ENCODE data around the gene STON2. TPM values are rescaled to one million over a fixed set of nuclear protein-coding genes. Genes with fewer than 3 reads are reported as not detected.

The STON2 gene
- total and polyA plus RNA-seq, 2 of the 8 experiments (the other 6 are each of a cell fraction or from before 2014, with no cell fraction given), result 8.9 to 50.0 TPM

- 0 out of 4 replicates have a peak, but pooled peaks cover 0 to 6% of the 10 kb centered on the region in 2 experiments for H3K79me2 ChIP-seq (ENCODE audit: control insufficient read depth in 1 of 2, insufficient read depth in 2 of 2, low read length in 2 of 2)
- no peak for DNase-seq (ENCODE audit: low read depth in 1 of 2, low spot score in 2 of 2)
- H2BK12ac ChIP-seq (ENCODE audit: low read depth, low read length), result no peak overlapping the region
- no peak overlapping the region for H2AFZ ChIP-seq (ENCODE audit: low read length)
- H3K9me3 ChIP-seq (ENCODE audit: insufficient read depth in 2 of 2, low read depth in 1 of 2, low read length in 1 of 2), result no peaks in the 10 kb centered on the region
- 86% methylated on average over 2 of the region's 2 CpGs; no CpG with 5 or more reads in 1 of the 2 experiments for WGBS, 2 experiments (ENCODE audit: extremely low coverage in 1 of 2, insufficient coverage in 1 of 2, insufficient read length in 1 of 2, insufficient replicate concordance in 2 of 2, low coverage in 1 of 2, low lambda C conversion rate in 2 of 2, missing lambda C conversion rate in 1 of 2)
- H3K4me2 ChIP-seq (ENCODE audit: insufficient read depth in 1 of 2, low read depth in 2 of 2, low read length in 2 of 2), result no peak overlapping the region
- no peaks in the 10 kb centered on the region for H3K4me1 ChIP-seq (replicated peaks in 1 of 4; ENCODE audit: control insufficient read depth in 3 of 4, insufficient read depth in 4 of 4, low read length in 3 of 4)
- no peak overlapping the region for H3K27ac ChIP-seq (ENCODE audit: low read depth, low read length)
- no peak for FAIRE-seq
- H3K4me3 ChIP-seq (ENCODE audit: extremely low read depth in 1 of 4, insufficient read depth in 2 of 4, low read depth in 3 of 4, low read length in 4 of 4), result no peak overlapping the region
- H3K79me1 ChIP-seq (ENCODE audit: low read depth, low read length), result no peaks in the 10 kb centered on the region
- H2BK20ac ChIP-seq (ENCODE audit: low read length), result no peak overlapping the region
- H3K9ac ChIP-seq (replicated peaks in 1 of 4; ENCODE audit: extremely low read depth in 1 of 4, low read depth in 3 of 4, low read length in 3 of 4), result no peak overlapping the region
- no peak overlapping the region for H4K8ac ChIP-seq (ENCODE audit: extremely low read depth, insufficient read depth, low read length)
- H2BK15ac ChIP-seq (ENCODE audit: low read length), result no peak overlapping the region
- H4K20me1 ChIP-seq (replicated peaks in 1 of 2; ENCODE audit: control insufficient read depth in 1 of 2, insufficient read depth in 2 of 2, low read length in 2 of 2), result peaks cover 0 to 1% of the 10 kb centered on the region in 2 experiments
- H3K4ac ChIP-seq (replicated peaks; ENCODE audit: insufficient read length, low read depth, low read length), result no peak overlapping the region
- H4K5ac ChIP-seq (ENCODE audit: insufficient read length, low read depth, low read length), result no peak overlapping the region
- H2BK120ac ChIP-seq (replicated peaks; ENCODE audit: low read depth, low read length), result peak overlapping the region; percentile 48
- no peak overlapping the region for H4K91ac ChIP-seq (replicated peaks; ENCODE audit: insufficient read length, low read length)
- no peaks in the 10 kb centered on the region for H3K27me3 ChIP-seq (replicated peaks in 1 of 4; ENCODE audit: control insufficient read depth in 3 of 4, extremely low read depth in 1 of 4, insufficient read depth in 3 of 4, low read length in 3 of 4)
- no peak overlapping the region for H3K56ac ChIP-seq (replicated peaks; ENCODE audit: insufficient read length, low read depth, low read length)
- no peaks in the 10 kb centered on the region for H3K36me3 ChIP-seq (ENCODE audit: control insufficient read depth in 2 of 4, insufficient read depth in 4 of 4, low read length in 3 of 4)
- no peak overlapping the region for H3K18ac ChIP-seq (ENCODE audit: extremely low read depth, low read length)
- no peak overlapping the region for H2BK5ac ChIP-seq (ENCODE audit: low read depth, low read length)
- no peaks in the 10 kb centered on the region; the same call in 1 of the 2 replicates for H3K23me2 ChIP-seq (ENCODE audit: low read depth, low read length)
- ChIA-PET POLR2A (ENCODE audit: partially characterized antibody) (no interaction called here), CTCF (ENCODE audit: partially characterized antibody) (no interaction called here)
- H3K14ac ChIP-seq (ENCODE audit: insufficient read length), result no peak overlapping the region
- no peak overlapping the region for H2AK5ac ChIP-seq (ENCODE audit: low read depth, low read length)
- H3K23ac ChIP-seq (ENCODE audit: insufficient read length), result no peak overlapping the region
- TF ChIP-seq SIX5 (IDR thresholded peaks at IDR 0.05; ENCODE audit: low read depth, low read length), result no peak
- no peak for TF ChIP-seq JUN (IDR thresholded peaks at IDR 0.05; ENCODE audit: low read depth, low read length)
- no peak for TF ChIP-seq RFX5 (IDR thresholded peaks at IDR 0.05; ENCODE audit: borderline replicate concordance, low read depth, low read length)
- no peak for TF ChIP-seq BCL11A (IDR thresholded peaks at IDR 0.05; ENCODE audit: low read depth in 2 of 2, low read length in 2 of 2)
- no peak for TF ChIP-seq SRF (IDR thresholded peaks at IDR 0.05; ENCODE audit: low read depth, low read length)
- TF ChIP-seq RNF2 (IDR thresholded peaks at IDR 0.05; ENCODE audit: borderline replicate concordance, low read depth, low read length, missing control alignments, poor library complexity, severe bottlenecking), result no peak
- TF ChIP-seq TEAD4 (IDR thresholded peaks at IDR 0.05; ENCODE audit: low read depth, low read length), result no peak
- no peak for TF ChIP-seq TAF1 (IDR thresholded peaks at IDR 0.05; ENCODE audit: low read depth, low read length)
- no peak for TF ChIP-seq SP4 (IDR thresholded peaks at IDR 0.05; ENCODE audit: low read length)
- no peak for TF ChIP-seq BRCA1 (IDR thresholded peaks at IDR 0.05; ENCODE audit: low read depth, low read length)
- no peak for TF ChIP-seq CREB1 (IDR thresholded peaks at IDR 0.05)
- no peak for TF ChIP-seq CBX5 (IDR thresholded peaks at IDR 0.05; ENCODE audit: low read depth, low read length)
- no peak for TF ChIP-seq ATF2 (IDR thresholded peaks at IDR 0.05; ENCODE audit: low read length)
- no peak for TF ChIP-seq HDAC6 (IDR thresholded peaks at IDR 0.05; ENCODE audit: low read depth, low read length)
These were observed 101.2 kb downstream of the STON2 start for GRCh38 chr14:81298911-81299310.

All from H1 (cell line).